Peyer's patch (tissue), 4 donors: ENCODE data around the gene MAP3K5.

Source experiments
- POLR2A ChIP-seq, 2 donors: fragments of 450-650 bp; IDR thresholded peaks; one replicate each; pipeline ENCODE4 v1.5.1; 2017; ENCODE audit warnings: antibody characterized with exemption in 2 of 2, mild to moderate bottlenecking in 2 of 2, moderate library complexity in 2 of 2
- TF ChIP-seq, protein P1 (sequence below), 6 experiments: fragments of 450-650 bp in 4 of 6; fragments of 200-600 bp in 2 of 6; sonication (generic) in 1 of 6; IDR thresholded peaks; one replicate each; pipeline ENCODE4 v1.5.1; 2017 to 2019; ENCODE audit warnings: antibody characterized with exemption in 6 of 6, mild to moderate bottlenecking in 3 of 6, moderate library complexity in 1 of 6

DNA sequence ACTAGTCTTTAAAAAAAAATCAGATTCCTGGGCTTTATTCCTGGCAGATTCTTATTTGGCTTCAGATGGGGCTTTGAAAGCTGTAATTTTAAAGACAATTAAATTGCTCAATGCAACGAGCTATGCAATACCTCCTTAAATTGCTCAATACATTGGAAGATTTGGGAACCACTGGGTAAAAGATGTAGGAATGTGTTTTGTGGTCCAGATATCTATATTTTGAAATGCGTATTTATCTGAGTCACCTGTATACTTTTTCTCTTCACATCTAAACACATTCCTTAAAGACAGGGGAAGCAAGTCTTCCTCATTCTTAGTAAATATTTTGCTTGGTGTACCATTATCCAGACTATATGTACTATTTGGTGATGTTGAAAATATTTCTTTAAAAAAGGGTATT lies 212.5 kb downstream of the MAP3K5 start:
- TF ChIP-seq, protein P1, sequence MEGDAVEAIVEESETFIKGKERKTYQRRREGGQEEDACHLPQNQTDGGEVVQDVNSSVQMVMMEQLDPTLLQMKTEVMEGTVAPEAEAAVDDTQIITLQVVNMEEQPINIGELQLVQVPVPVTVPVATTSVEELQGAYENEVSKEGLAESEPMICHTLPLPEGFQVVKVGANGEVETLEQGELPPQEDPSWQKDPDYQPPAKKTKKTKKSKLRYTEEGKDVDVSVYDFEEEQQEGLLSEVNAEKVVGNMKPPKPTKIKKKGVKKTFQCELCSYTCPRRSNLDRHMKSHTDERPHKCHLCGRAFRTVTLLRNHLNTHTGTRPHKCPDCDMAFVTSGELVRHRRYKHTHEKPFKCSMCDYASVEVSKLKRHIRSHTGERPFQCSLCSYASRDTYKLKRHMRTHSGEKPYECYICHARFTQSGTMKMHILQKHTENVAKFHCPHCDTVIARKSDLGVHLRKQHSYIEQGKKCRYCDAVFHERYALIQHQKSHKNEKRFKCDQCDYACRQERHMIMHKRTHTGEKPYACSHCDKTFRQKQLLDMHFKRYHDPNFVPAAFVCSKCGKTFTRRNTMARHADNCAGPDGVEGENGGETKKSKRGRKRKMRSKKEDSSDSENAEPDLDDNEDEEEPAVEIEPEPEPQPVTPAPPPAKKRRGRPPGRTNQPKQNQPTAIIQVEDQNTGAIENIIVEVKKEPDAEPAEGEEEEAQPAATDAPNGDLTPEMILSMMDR (IDR thresholded peaks at IDR 0.05): no peak
- no peak for TF ChIP-seq POLR2A (IDR thresholded peaks at IDR 0.05)
